Right atrium auricular region (tissue), 2 donors: ENCODE data around the gene ZPR1. TPM values are rescaled to one million over a fixed set of nuclear protein-coding genes. Genes with fewer than 3 reads are reported as not detected.

ENCODE experiments used
- DNase-seq: peaks from one replicate; pipeline ENCODE4 v3.0.0-alpha.2; 2019; ENCODE audit warnings: low spot score
- H3K27ac ChIP-seq, 2 donors: fragments of 200-600 bp; sonication (generic); 1 replicate in 1 of 2; 2 replicates in 1 of 2; pipeline ENCODE4 v1.5.1; 2016 to 2019
- H3K27me3 ChIP-seq, 2 donors: fragments of 200-600 bp; sonication (generic); one replicate each; pipeline versions ENCODE4 v1.5.1 to v1.6.0; 2017 to 2019
- H3K36me3 ChIP-seq: fragments of 200-600 bp; sonication (generic); one replicate; pipeline ENCODE4 v1.5.1; 2016
- H3K4me1 ChIP-seq, 2 donors: fragments of 200-600 bp; sonication (generic); one replicate each; pipeline versions ENCODE4 v1.5.1 to v1.6.0; 2017 to 2019
- H3K4me3 ChIP-seq, 2 donors: fragments of 200-600 bp; sonication (generic); 1 replicate in 1 of 2; 2 replicates in 1 of 2; pipeline ENCODE4 v1.5.1; 2017 to 2019; ENCODE audit warnings: mild to moderate bottlenecking in 1 of 2, moderate library complexity in 1 of 2
- H3K9me3 ChIP-seq, 2 donors: fragments of 200-600 bp; sonication (generic); one replicate each; pipeline ENCODE4 v1.5.1; 2019
- CTCF ChIP-seq, 2 donors: fragments of 200-600 bp; sonication (generic); IDR thresholded peaks; one replicate each; pipeline ENCODE4 v1.5.1; 2019; ENCODE audit warnings: antibody characterized with exemption in 2 of 2
- total RNA-seq, 2 donors: library from RNA; depleted of rRNA; stranded (reverse); fragments of >200 nt; gene quantifications; one replicate each; pipeline ENCODE4 v1.1.0, GENCODE V29; 2016

ZPR1 gene
- total RNA-seq, 2 donors from 2014 or later, result 16.8 to 20.6 TPM

GRCh38 chr11:116740741-116741140 lies 47.1 kb downstream of the ZPR1 start:
- Histone ChIP-seq H3K36me3 (no peaks in the 10 kb centered on the region), H3K4me3 (no peak overlapping the region), H3K4me1 (peaks cover 0 to 5% of the 10 kb centered on the region in 2 donors), H3K27ac (no peak overlapping the region), H3K9me3 (no peaks in the 10 kb centered on the region), H3K27me3 (no peaks in the 10 kb centered on the region)
- DNase-seq, result no peak
- TF ChIP-seq CTCF (IDR thresholded peaks at IDR 0.05), result no peak

GRCh38 chr11:116738975-116739374 lies 48.8 kb downstream of the ZPR1 start:
- no peak for DNase-seq
- H3K9me3 ChIP-seq, result no peaks in the 10 kb centered on the region

GRCh38 chr11:116736763-116737162 lies 51.1 kb downstream of the ZPR1 start:
- no peaks in the 10 kb centered on the region for H3K36me3 ChIP-seq
- no peaks in the 10 kb centered on the region for H3K9me3 ChIP-seq
- H3K27ac ChIP-seq, result no peak overlapping the region
- no peak for DNase-seq
- no peak overlapping the region for H3K4me3 ChIP-seq
- no peaks in the 10 kb centered on the region for H3K27me3 ChIP-seq
- TF ChIP-seq CTCF (IDR thresholded peaks at IDR 0.05), result no peak
- peaks cover 0 to 6% of the 10 kb centered on the region in 2 donors for H3K4me1 ChIP-seq

More at GRCh38 chr11:116738975-116739374, 48.8 kb downstream of the ZPR1 start:
- H3K4me1 ChIP-seq, result peaks cover 0 to 5% of the 10 kb centered on the region in 2 donors
- H3K4me3 ChIP-seq, result no peak overlapping the region
- no peaks in the 10 kb centered on the region for H3K36me3 ChIP-seq
- no peaks in the 10 kb centered on the region for H3K27me3 ChIP-seq
- H3K27ac ChIP-seq, result no peak overlapping the region
- TF ChIP-seq CTCF (IDR thresholded peaks at IDR 0.05), result no peak

- H3K27me3 ChIP-seq, result no peaks in the 10 kb centered on the region
- no peak overlapping the region for H3K4me3 ChIP-seq
- no peaks in the 10 kb centered on the region for H3K36me3 ChIP-seq
- no peak overlapping the region for H3K27ac ChIP-seq
- H3K4me1 ChIP-seq, result peaks cover 0 to 26% of the 10 kb centered on the region in 2 donors
- DNase-seq, result no peak
- no peak for TF ChIP-seq CTCF (IDR thresholded peaks at IDR 0.05)
- no peaks in the 10 kb centered on the region for H3K9me3 ChIP-seq
These were observed 53.8 kb downstream of the ZPR1 start for GRCh38 chr11:116733969-116734508.

- no peak for TF ChIP-seq CTCF (IDR thresholded peaks at IDR 0.05)
- Histone ChIP-seq H3K4me1 (peaks cover 0 to 26% of the 10 kb centered on the region in 2 donors), H3K9me3 (no peaks in the 10 kb centered on the region), H3K4me3 (no peak overlapping the region), H3K27me3 (no peaks in the 10 kb centered on the region), H3K27ac (no peak overlapping the region), H3K36me3 (no peaks in the 10 kb centered on the region)
- no peak for DNase-seq
These were observed 54.6 kb downstream of the ZPR1 start for GRCh38 chr11:116733043-116733755.
